NCI-H1436 treated with DMSO at 0.1 percent for 48 hours (cell line): ENCODE measurements around the gene AK3.
"Not testable (repeated sequence)": the region's sequence is repeated elsewhere in the genome, so short reads cannot be mapped to it uniquely, and the experiment has no call there.

Experiments
- DNase-seq: peaks from one replicate; lab custom pipeline; 2025; lab: John Stamatoyannopoulos, UW

Gene AK3

GRCh38 chr9:4740638-4741364, at the start of gene AK3:
AK3 (minus strand) TSS chr9:4741202; CDS start chr9:4741087, 115 bp downstream.
- peak; percentile 49 for DNase-seq

- no peak for DNase-seq
Observed at GRCh38 chr9:4788703-4789102, 47.7 kb upstream of the AK3 start.

- no peak for DNase-seq
Observed at GRCh38 chr9:4787876-4788275, 46.9 kb upstream of the AK3 start.

GRCh38 chr9:4786599-4786998, 45.6 kb upstream of the AK3 start:
- no peak for DNase-seq

- DNase-seq: no peak
Observed at GRCh38 chr9:4784403-4784802, 43.4 kb upstream of the AK3 start.

- DNase-seq: not testable (repeated sequence)
Observed at GRCh38 chr9:4783191-4783590, 42.2 kb upstream of the AK3 start.

GRCh38 chr9:4781408-4781807, 40.4 kb upstream of the AK3 start:
- DNase-seq: no peak

GRCh38 chr9:4780651-4781050, 39.6 kb upstream of the AK3 start:
- DNase-seq: no peak

- not testable (repeated sequence) for DNase-seq
Observed at GRCh38 chr9:4774958-4775357, 34.0 kb upstream of the AK3 start.

- no peak for DNase-seq
Observed at GRCh38 chr9:4774209-4774608, 33.2 kb upstream of the AK3 start.

- no peak for DNase-seq
Observed at GRCh38 chr9:4771788-4772187, 30.8 kb upstream of the AK3 start.

GRCh38 chr9:4769321-4770080, 28.5 kb upstream of the AK3 start:
- DNase-seq: no peak

GRCh38 chr9:4768681-4769080, 27.7 kb upstream of the AK3 start:
- no peak for DNase-seq

GRCh38 chr9:4764033-4764432, 23.0 kb upstream of the AK3 start:
- DNase-seq: no peak

- no peak for DNase-seq
Observed at GRCh38 chr9:4762886-4763541, 22.0 kb upstream of the AK3 start.

GRCh38 chr9:4762108-4762885, 21.3 kb upstream of the AK3 start:
- DNase-seq: peak; percentile 43

- DNase-seq: no peak
Observed at GRCh38 chr9:4760122-4760521, 19.1 kb upstream of the AK3 start.

GRCh38 chr9:4756420-4756819, 15.4 kb upstream of the AK3 start:
- no peak for DNase-seq

GRCh38 chr9:4755026-4755609, 14.1 kb upstream of the AK3 start:
- no peak for DNase-seq

GRCh38 chr9:4754530-4754929, 13.5 kb upstream of the AK3 start:
- not testable (repeated sequence) for DNase-seq

- no peak for DNase-seq
Observed at GRCh38 chr9:4750023-4750673, 9.1 kb upstream of the AK3 start.
